Loucy (cell line): ENCODE measurements around the gene RGS7BP.

Experiments used
- H2AFZ ChIP-seq: fragments of 200-600 bp; sonication (generic); 2 replicates; pipeline ENCODE4 v1.6.0; 2016; ENCODE audit warnings: antibody characterized with exemption, mild to moderate bottlenecking, low read length, moderate library complexity
- H3F3A ChIP-seq: fragments of 200-600 bp; 2 replicates; pipeline ENCODE4 v1.6.0; 2016; ENCODE audit warnings: antibody characterized with exemption, low read depth, mild to moderate bottlenecking
- H3K27me3 ChIP-seq: fragments of 200-600 bp; sonication (generic); 2 replicates; pipeline ENCODE4 v1.6.1; 2014; ENCODE audit warnings: low read length, mild to moderate bottlenecking; ENCODE audit not compliant: insufficient read depth, poor library complexity, severe bottlenecking
- H3K36me3 ChIP-seq: fragments of 200-600 bp; sonication (generic); 2 replicates; pipeline ENCODE4 v1.6.1; 2016; ENCODE audit warnings: low read length; ENCODE audit not compliant: insufficient read depth
- H3K4me1 ChIP-seq: fragments of 200-600 bp; sonication (generic); 2 replicates; pipeline ENCODE4 v1.5.1; 2014; ENCODE audit warnings: low read length, mild to moderate bottlenecking; ENCODE audit not compliant: insufficient read depth, poor library complexity, severe bottlenecking
- H3K4me2 ChIP-seq: fragments of 200-600 bp; sonication (generic); 2 replicates; pipeline ENCODE4 v1.6.0; 2014; ENCODE audit warnings: antibody characterized with exemption, low read length, low read depth, mild to moderate bottlenecking; ENCODE audit not compliant: poor library complexity, severe bottlenecking
- H3K4me3 ChIP-seq: fragments of 200-600 bp; sonication (generic); 2 replicates; pipeline ENCODE4 v1.5.1; 2014; ENCODE audit warnings: low read length, mild to moderate bottlenecking, mixed read lengths; ENCODE audit not compliant: poor library complexity, severe bottlenecking
- H3K79me2 ChIP-seq: fragments of 200-600 bp; sonication (generic); 2 replicates; pipeline ENCODE4 v1.6.1; 2014; ENCODE audit warnings: low read length; ENCODE audit not compliant: insufficient read depth
- H3K9ac ChIP-seq: fragments of 200-600 bp; sonication (generic); 2 replicates; pipeline ENCODE4 v1.6.0; 2014; ENCODE audit warnings: mild to moderate bottlenecking, low read depth, low read length, moderate library complexity; ENCODE audit not compliant: poor library complexity, severe bottlenecking
- H3K9me2 ChIP-seq: fragments of 200-600 bp; sonication (generic); replicated peaks from 2 replicates; pipeline ENCODE4 v1.6.1; 2016; ENCODE audit warnings: low read depth, low read length, mixed read lengths
- H3K9me3 ChIP-seq: fragments of 200-600 bp; sonication (generic); 2 replicates; pipeline ENCODE4 v1.6.1; 2014; ENCODE audit warnings: mild to moderate bottlenecking, antibody characterized with exemption, low read length, low read depth; ENCODE audit not compliant: insufficient read depth
- H4K20me1 ChIP-seq: fragments of 200-600 bp; sonication (generic); 2 replicates; pipeline ENCODE4 v1.6.0; 2014; ENCODE audit warnings: antibody characterized with exemption, low read length, mild to moderate bottlenecking; ENCODE audit not compliant: insufficient read depth, poor library complexity, severe bottlenecking
- CTCF ChIP-seq: fragments of 200-600 bp; sonication (generic); conservative IDR thresholded peaks from 2 replicates; pipeline ENCODE4 v1.5.1; 2014; ENCODE audit warnings: mild to moderate bottlenecking, antibody characterized with exemption, low read length
- EZH2phosphoT487 ChIP-seq: fragments of 200-600 bp; IDR thresholded peaks from 2 replicates; pipeline ENCODE4 v1.6.1; 2018; ENCODE audit warnings: antibody characterized with exemption, mild to moderate bottlenecking, moderate library complexity, borderline replicate concordance

Gene RGS7BP

GRCh38 chr5:64518793-64519192 is 13.0 kb downstream of the RGS7BP start:
- no peaks in the 10 kb centered on the region for H3K79me2 ChIP-seq
- no peaks in the 10 kb centered on the region for H3K4me1 ChIP-seq
- H3K27me3 ChIP-seq = no peaks in the 10 kb centered on the region
- no peak overlapping the region for H3K4me3 ChIP-seq
- H3K9me3 ChIP-seq = no peaks in the 10 kb centered on the region
- no peaks in the 10 kb centered on the region for H3K9me2 ChIP-seq
- H4K20me1 ChIP-seq = no peaks in the 10 kb centered on the region
- no peaks in the 10 kb centered on the region for H3K36me3 ChIP-seq
- no peak overlapping the region for H2AFZ ChIP-seq
- TF ChIP-seq EZH2phosphoT487 (no peak), CTCF (no peak)
- H3K4me2 ChIP-seq = no peak overlapping the region
- no peak overlapping the region for H3K9ac ChIP-seq
- H3F3A ChIP-seq = no peaks in the 10 kb centered on the region

- H3K9ac ChIP-seq = no peak overlapping the region
- TF ChIP-seq CTCF (no peak), EZH2phosphoT487 (no peak)
- no peaks in the 10 kb centered on the region for H3K4me1 ChIP-seq
- no peaks in the 10 kb centered on the region for H4K20me1 ChIP-seq
- H3K27me3 ChIP-seq = no peaks in the 10 kb centered on the region
- H3F3A ChIP-seq = no peaks in the 10 kb centered on the region
- H3K36me3 ChIP-seq = no peaks in the 10 kb centered on the region
- H3K9me2 ChIP-seq = no peaks in the 10 kb centered on the region
- no peaks in the 10 kb centered on the region for H3K79me2 ChIP-seq
- no peak overlapping the region for H3K4me3 ChIP-seq
- no peak overlapping the region for H2AFZ ChIP-seq
- H3K4me2 ChIP-seq = no peak overlapping the region
- no peaks in the 10 kb centered on the region for H3K9me3 ChIP-seq
Measured at GRCh38 chr5:64519263-64519662, 13.4 kb downstream of the RGS7BP start.

GRCh38 chr5:64526734-64527439 is 21.1 kb downstream of the RGS7BP start:
- no peaks in the 10 kb centered on the region for H3K4me1 ChIP-seq
- no peaks in the 10 kb centered on the region for H3F3A ChIP-seq
- H3K9me2 ChIP-seq = no peaks in the 10 kb centered on the region
- no peaks in the 10 kb centered on the region for H3K36me3 ChIP-seq
- no peaks in the 10 kb centered on the region for H3K9me3 ChIP-seq
- TF ChIP-seq CTCF = no peak
- no peak for TF ChIP-seq EZH2phosphoT487
- H3K4me3 ChIP-seq = no peak overlapping the region
- H3K27me3 ChIP-seq = no peaks in the 10 kb centered on the region
- H3K9ac ChIP-seq = no peak overlapping the region
- no peak overlapping the region for H3K4me2 ChIP-seq
- H3K79me2 ChIP-seq = no peaks in the 10 kb centered on the region
- no peaks in the 10 kb centered on the region for H4K20me1 ChIP-seq
- H2AFZ ChIP-seq = no peak overlapping the region
